Left colon (tissue), 2 donors: ENCODE data around the gene DDX60. TPM values are rescaled to one million over a fixed set of nuclear protein-coding genes. Genes with fewer than 3 reads are reported as not detected.

Experiments used
- total RNA-seq, 2 donors: library from RNA; stranded (reverse); fragmentation: NEBNext Ultra II Directional; extraction: Animal tissue kit (Norgen Biotek cat#: 25700); gene quantifications; one replicate each; pipeline ENCODE4 v1.2.1, GENCODE V29; 2021
- donor health status: DM: no; HTN: no; CAD: no.
- donor health status: DM: yes; HTN: yes; CAD: no.

DDX60 gene
- total RNA-seq, 2 donors from 2014 or later, result 76.1 to 98.5 TPM

Other genes with a start within 250 kb of the DDX60 start
- under 1 TPM in 1 of 2 donors, not detected in 1; 0.67 TPM for gene ANXA10, start 226.2 kb downstream of the DDX60 start, total RNA-seq
- gene DDX60L, start 161.7 kb upstream of the DDX60 start, total RNA-seq, result 10 to 100 TPM; 36.4 to 41.5 TPM
- 100 to 1,000 TPM in 1 of 2 donors, 10 to 100 TPM in 1; 92.7 to 138 TPM for gene PALLD, start 178.3 kb upstream of the DDX60 start, total RNA-seq